HepG2 (cell line): ENCODE measurements around the gene SRSF12. TPM values are rescaled to one million over a fixed set of nuclear protein-coding genes. Genes with fewer than 3 reads are reported as not detected.
A peak's percentile ranks its signal among the peaks of the same experiment; 100 is the strongest.

ENCODE experiments used
- AGO2 ChIP-seq: fragments of 200-400 bp; formaldehyde crosslinking; optimal IDR thresholded peaks from 2 replicates; pipeline ENCODE3; 2017; ENCODE audit warnings: mild to moderate bottlenecking, low read depth, low read length, moderate library complexity
- GFI1 ChIP-seq: sonication (generic); formaldehyde crosslinking; IDR thresholded peaks from 2 replicates; pipeline ENCODE4 v1.5.0; 2020; ENCODE audit warnings: missing genetic modification reagents, mild to moderate bottlenecking, borderline replicate concordance
- HOXA5 ChIP-seq: sonication (generic); formaldehyde crosslinking; IDR thresholded peaks from 2 replicates; pipeline ENCODE4 v1.4.0; 2020; ENCODE audit warnings: missing genetic modification reagents
- KDM2A ChIP-seq: sonication (generic); formaldehyde crosslinking; IDR thresholded peaks from 2 replicates; pipeline ENCODE4 v1.4.0; 2020; ENCODE audit warnings: low read depth, missing genetic modification reagents, borderline replicate concordance
- KMT2B ChIP-seq: IDR thresholded peaks from 2 replicates; pipeline ENCODE4 v1.6.1; 2016; ENCODE audit warnings: missing genetic modification reagents, missing compliant biosample characterization
- PAX8 ChIP-seq: sonication (generic); formaldehyde crosslinking; IDR thresholded peaks from 2 replicates; pipeline ENCODE4 v1.8.0; 2022; ENCODE audit warnings: mild to moderate bottlenecking, missing genetic modification reagents, borderline replicate concordance
- THAP8 ChIP-seq: sonication (generic); formaldehyde crosslinking; IDR thresholded peaks from 2 replicates; pipeline ENCODE4 v1.5.1; 2020; ENCODE audit warnings: missing genetic modification reagents, mild to moderate bottlenecking, borderline replicate concordance
- YY1 ChIP-seq: IDR thresholded peaks from 2 replicates; pipeline ENCODE4 v1.6.1; 2011; ENCODE audit warnings: low read length, low read depth, moderate library complexity, mild to moderate bottlenecking; ENCODE audit not compliant: insufficient read depth, insufficient replicate concordance
- ZNF224 ChIP-seq: sonication (generic); formaldehyde crosslinking; IDR thresholded peaks from 2 replicates; pipeline ENCODE4 v1.5.0; 2020; ENCODE audit warnings: mild to moderate bottlenecking, missing genetic modification reagents
- ZNF263 ChIP-seq: sonication (generic); formaldehyde crosslinking; IDR thresholded peaks from 2 replicates; pipeline ENCODE4 v1.4.0; 2020; ENCODE audit warnings: missing genetic modification reagents
- ZNF552 ChIP-seq: sonication (generic); formaldehyde crosslinking; IDR thresholded peaks from 2 replicates; pipeline ENCODE4 v1.9.0; 2022; ENCODE audit warnings: missing genetic modification reagents, mild to moderate bottlenecking, borderline replicate concordance
- polyA plus RNA-seq, 8 experiments: library from polyadenylated mRNA; depleted of rRNA in 3 of 8; stranded (reverse) in 7 of 8; unstranded in 1 of 8; fragments of >200 nt; fragmentation: Illumina TruSeq in 4 of 8; extraction: Trizol in 4 of 8; gene quantifications; 2 replicates each; pipeline versions ENCODE4 v1.2.1 to v1.2.3, GENCODE V29; 2011 to 2016; ENCODE audit warnings: low read depth in 4 of 8, missing spikeins in 1 of 8, mixed read lengths in 1 of 8; ENCODE audit not compliant: insufficient read depth in 1 of 8
- total RNA-seq, 5 experiments: library from RNA; depleted of rRNA; stranded (reverse); fragments of >200 nt; fragmentation: Illumina TruSeq; extraction: Trizol; gene quantifications; 2 replicates each; pipeline ENCODE4 v1.2.3, GENCODE V29; 2016; ENCODE audit warnings: low read depth in 1 of 5
- TF ChIP-seq, protein P1 (sequence below): sonication (generic); formaldehyde crosslinking; IDR thresholded peaks from 2 replicates; pipeline ENCODE4 v1.5.0; 2020; ENCODE audit warnings: mild to moderate bottlenecking, missing genetic modification reagents
- TF ChIP-seq, protein P2 (sequence below): sonication (generic); formaldehyde crosslinking; IDR thresholded peaks from 2 replicates; pipeline ENCODE4 v1.4.0; 2020; ENCODE audit warnings: missing genetic modification reagents
- TF ChIP-seq, protein P3 (sequence below): sonication (generic); formaldehyde crosslinking; conservative IDR thresholded peaks from 2 replicates; pipeline ENCODE4 v1.4.0; 2020; ENCODE audit warnings: missing genetic modification reagents

SRSF12 gene
- total and polyA plus RNA-seq, 2 of the 13 experiments (the other 11 are each of a cell fraction or from before 2014, with no cell fraction given): 1.7 to 1.9 TPM

DNA sequence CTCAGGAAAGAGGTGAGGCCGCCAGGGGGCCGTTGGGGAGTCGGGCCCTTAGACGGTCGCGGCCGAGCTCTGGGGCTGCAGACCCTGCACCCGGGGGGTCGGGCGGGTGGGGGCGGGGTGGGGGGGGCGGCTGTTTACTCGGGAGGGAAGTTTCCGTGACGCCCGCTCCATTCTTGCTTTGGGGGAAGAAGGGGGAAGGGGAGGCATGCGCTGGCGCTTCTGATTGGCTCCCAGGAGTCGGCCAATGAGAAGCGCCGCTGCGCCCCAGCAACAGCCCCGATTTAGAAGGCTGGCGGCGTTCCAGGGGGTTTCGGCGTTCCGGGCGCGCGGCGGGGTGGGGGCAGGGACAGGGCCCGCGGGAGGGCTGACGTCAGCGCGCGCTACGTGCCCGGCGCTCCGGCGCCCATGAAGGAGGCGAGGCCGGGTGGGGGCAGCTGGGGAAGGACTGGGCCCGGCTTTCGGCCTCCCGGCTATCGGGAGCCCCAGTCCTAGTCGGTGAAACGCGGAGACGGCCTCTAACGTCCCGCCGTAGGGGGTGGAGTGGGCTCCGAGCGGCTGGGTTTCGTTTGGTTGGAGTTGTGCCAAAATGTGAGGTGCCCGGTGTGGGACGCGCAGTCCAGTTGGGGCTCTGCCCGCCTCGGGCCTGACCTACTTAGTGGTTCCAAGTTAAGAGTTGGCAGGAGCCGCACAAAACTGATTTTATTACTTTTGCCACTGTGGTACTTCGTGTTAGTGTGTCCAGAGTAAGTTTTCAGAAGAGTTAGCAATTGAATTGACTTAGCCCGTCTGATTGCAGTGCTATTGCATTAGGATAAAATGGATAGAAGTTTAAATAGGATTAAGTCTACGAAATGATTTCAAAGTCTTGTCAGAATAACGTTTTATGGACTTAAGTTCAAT is 36.2 kb downstream of the SRSF12 start (continued):
- TF ChIP-seq GFI1 (CRISPR knock-in tag): peak; percentile 89; the same call in 1 of the 2 replicates
- TF ChIP-seq, protein P1, sequence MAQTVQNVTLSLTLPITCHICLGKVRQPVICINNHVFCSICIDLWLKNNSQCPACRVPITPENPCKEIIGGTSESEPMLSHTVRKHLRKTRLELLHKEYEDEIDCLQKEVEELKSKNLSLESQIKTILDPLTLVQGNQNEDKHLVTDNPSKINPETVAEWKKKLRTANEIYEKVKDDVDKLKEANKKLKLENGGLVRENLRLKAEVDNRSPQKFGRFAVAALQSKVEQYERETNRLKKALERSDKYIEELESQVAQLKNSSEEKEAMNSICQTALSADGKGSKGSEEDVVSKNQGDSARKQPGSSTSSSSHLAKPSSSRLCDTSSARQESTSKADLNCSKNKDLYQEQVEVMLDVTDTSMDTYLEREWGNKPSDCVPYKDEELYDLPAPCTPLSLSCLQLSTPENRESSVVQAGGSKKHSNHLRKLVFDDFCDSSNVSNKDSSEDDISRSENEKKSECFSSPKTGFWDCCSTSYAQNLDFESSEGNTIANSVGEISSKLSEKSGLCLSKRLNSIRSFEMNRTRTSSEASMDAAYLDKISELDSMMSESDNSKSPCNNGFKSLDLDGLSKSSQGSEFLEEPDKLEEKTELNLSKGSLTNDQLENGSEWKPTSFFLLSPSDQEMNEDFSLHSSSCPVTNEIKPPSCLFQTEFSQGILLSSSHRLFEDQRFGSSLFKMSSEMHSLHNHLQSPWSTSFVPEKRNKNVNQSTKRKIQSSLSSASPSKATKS (CRISPR knock-in tag): no peak
- no peak; the same call in 1 of the 2 replicates for TF ChIP-seq ZNF552 (CRISPR knock-in tag)
- TF ChIP-seq, protein P2, sequence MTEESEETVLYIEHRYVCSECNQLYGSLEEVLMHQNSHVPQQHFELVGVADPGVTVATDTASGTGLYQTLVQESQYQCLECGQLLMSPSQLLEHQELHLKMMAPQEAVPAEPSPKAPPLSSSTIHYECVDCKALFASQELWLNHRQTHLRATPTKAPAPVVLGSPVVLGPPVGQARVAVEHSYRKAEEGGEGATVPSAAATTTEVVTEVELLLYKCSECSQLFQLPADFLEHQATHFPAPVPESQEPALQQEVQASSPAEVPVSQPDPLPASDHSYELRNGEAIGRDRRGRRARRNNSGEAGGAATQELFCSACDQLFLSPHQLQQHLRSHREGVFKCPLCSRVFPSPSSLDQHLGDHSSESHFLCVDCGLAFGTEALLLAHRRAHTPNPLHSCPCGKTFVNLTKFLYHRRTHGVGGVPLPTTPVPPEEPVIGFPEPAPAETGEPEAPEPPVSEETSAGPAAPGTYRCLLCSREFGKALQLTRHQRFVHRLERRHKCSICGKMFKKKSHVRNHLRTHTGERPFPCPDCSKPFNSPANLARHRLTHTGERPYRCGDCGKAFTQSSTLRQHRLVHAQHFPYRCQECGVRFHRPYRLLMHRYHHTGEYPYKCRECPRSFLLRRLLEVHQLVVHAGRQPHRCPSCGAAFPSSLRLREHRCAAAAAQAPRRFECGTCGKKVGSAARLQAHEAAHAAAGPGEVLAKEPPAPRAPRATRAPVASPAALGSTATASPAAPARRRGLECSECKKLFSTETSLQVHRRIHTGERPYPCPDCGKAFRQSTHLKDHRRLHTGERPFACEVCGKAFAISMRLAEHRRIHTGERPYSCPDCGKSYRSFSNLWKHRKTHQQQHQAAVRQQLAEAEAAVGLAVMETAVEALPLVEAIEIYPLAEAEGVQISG (CRISPR knock-in tag): peak; percentile 83
- no peak; the same call in 1 of the 2 replicates for TF ChIP-seq HOXA5 (CRISPR knock-in tag)
- TF ChIP-seq PAX8: 0 out of 2 replicates have a peak, but pooled peaks have one; percentile 39
- TF ChIP-seq, protein P3, sequence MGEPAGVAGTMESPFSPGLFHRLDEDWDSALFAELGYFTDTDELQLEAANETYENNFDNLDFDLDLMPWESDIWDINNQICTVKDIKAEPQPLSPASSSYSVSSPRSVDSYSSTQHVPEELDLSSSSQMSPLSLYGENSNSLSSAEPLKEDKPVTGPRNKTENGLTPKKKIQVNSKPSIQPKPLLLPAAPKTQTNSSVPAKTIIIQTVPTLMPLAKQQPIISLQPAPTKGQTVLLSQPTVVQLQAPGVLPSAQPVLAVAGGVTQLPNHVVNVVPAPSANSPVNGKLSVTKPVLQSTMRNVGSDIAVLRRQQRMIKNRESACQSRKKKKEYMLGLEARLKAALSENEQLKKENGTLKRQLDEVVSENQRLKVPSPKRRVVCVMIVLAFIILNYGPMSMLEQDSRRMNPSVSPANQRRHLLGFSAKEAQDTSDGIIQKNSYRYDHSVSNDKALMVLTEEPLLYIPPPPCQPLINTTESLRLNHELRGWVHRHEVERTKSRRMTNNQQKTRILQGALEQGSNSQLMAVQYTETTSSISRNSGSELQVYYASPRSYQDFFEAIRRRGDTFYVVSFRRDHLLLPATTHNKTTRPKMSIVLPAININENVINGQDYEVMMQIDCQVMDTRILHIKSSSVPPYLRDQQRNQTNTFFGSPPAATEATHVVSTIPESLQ (CRISPR knock-in tag): 0 out of 2 replicates have a peak, but pooled peaks have one; percentile 55
- peak; percentile 43; the same call in 1 of the 2 replicates for TF ChIP-seq KMT2B (CRISPR knock-in tag)
- TF ChIP-seq THAP8 (CRISPR knock-in tag): peak; percentile 95; the same call in 1 of the 2 replicates
- TF ChIP-seq AGO2: peak; percentile 84
- TF ChIP-seq YY1: peak; percentile 92
- TF ChIP-seq KDM2A: peak; percentile 91
- TF ChIP-seq ZNF224 (CRISPR knock-in tag): peak; percentile 62; the same call in 1 of the 2 replicates
- TF ChIP-seq ZNF263: peak; percentile 27; the same call in 1 of the 2 replicates
